Adrenal gland (tissue), 12 donors: Measurements from ENCODE around the gene SLC50A1. TPM values are rescaled to one million over a fixed set of nuclear protein-coding genes. Genes with fewer than 3 reads are reported as not detected.

Source experiments
- DNase-seq, 7 donors: peaks; one replicate each; pipeline ENCODE4 v3.0.0-alpha.2; 2019 to 2020
- H3K27ac ChIP-seq, 5 donors: fragments of 200-600 bp; sonication (generic) in 4 of 5; 1 replicate in 3 of 5; 2 replicates in 2 of 5; pipeline versions ENCODE4 v1.5.1 to v1.8.0; 2016 to 2020; ENCODE audit warnings: mild to moderate bottlenecking in 1 of 5
- H3K27me3 ChIP-seq: fragments of 200-600 bp; 2 replicates; pipeline ENCODE4 v1.8.0; 2021
- H3K36me3 ChIP-seq, 2 donors: fragments of 200-600 bp; replicated peaks in 1 of 2; 1 replicate in 1 of 2; 2 replicates in 1 of 2; pipeline versions ENCODE4 v1.5.1 to v1.8.0; 2018 to 2022
- H3K4me1 ChIP-seq, 2 donors: fragments of 200-600 bp; replicated peaks in 1 of 2; 1 replicate in 1 of 2; 2 replicates in 1 of 2; pipeline versions ENCODE4 v1.5.1 to v1.8.0; 2018 to 2021
- H3K4me3 ChIP-seq, 4 donors: fragments of 200-600 bp; sonication (generic) in 3 of 4; one replicate each; pipeline ENCODE4 v1.5.1; 2016 to 2018
- H3K9me3 ChIP-seq, 3 donors: fragments of 200-600 bp; sonication (generic) in 1 of 3; replicated peaks in 1 of 3; 1 replicate in 2 of 3; 2 replicates in 1 of 3; pipeline versions ENCODE4 v1.5.1 to v1.8.0; 2016 to 2021
- POLR2A ChIP-seq, 2 donors: fragments of 450-650 bp; IDR thresholded peaks; one replicate each; pipeline ENCODE4 v1.6.1; 2017; ENCODE audit warnings: antibody characterized with exemption in 2 of 2, mild to moderate bottlenecking in 2 of 2, moderate library complexity in 1 of 2
- WGBS, 4 donors: extraction: QIAGEN DNeasy Blood & Tissue Kit in 2 of 4; methylation state at CpG; one replicate each; pipeline versions ENCODE4 v1.1.5 to v1.1.7; 2013 to 2017; 5-methylcytosine and 5-hydroxymethylcytosine counted together
- intact Hi-C, 2 donors: fragments of 100-400 bp; cut with DNase I; formaldehyde crosslinking; loops; one replicate each; pipeline versions ENCODE4 v1.14.1 to v1.15.0; 2022 to 2023
- polyA plus RNA-seq, 3 donors: library from polyadenylated mRNA; stranded (reverse); fragments of 200-250 nt in 2 of 3; fragments of 350-450 nt in 1 of 3; fragmentation: Illumina TruSeq in 1 of 3; extraction: RNeasy Lipid Tissue Mini Kit (QIAGEN cat#74804) in 1 of 3; gene quantifications; one replicate each; pipeline ENCODE4 v1.2.3, GENCODE V29; 2013 to 2014
- total RNA-seq, 9 donors: library from RNA; depleted of rRNA in 4 of 9; stranded (reverse); fragments of >200 nt in 4 of 9; fragments of 120-200 nt in 1 of 9; fragmentation: NEBNext Ultra II Directional in 1 of 9; extraction: Animal tissue kit (Norgen Biotek cat#: 25700) in 1 of 9; gene quantifications; one replicate each; pipeline versions ENCODE4 v1.1.0 to v1.2.4, GENCODE V29; 2013 to 2023
- TF ChIP-seq, protein P1 (sequence below), 6 experiments: fragments of 450-650 bp in 4 of 6; fragments of 200-600 bp in 2 of 6; sonication (generic) in 1 of 6; IDR thresholded peaks; 1 replicate in 5 of 6; 2 replicates in 1 of 6; pipeline versions ENCODE4 v1.5.1 to v1.8.0; 2016 to 2021; ENCODE audit warnings: antibody characterized with exemption in 6 of 6, mild to moderate bottlenecking in 2 of 6, moderate library complexity in 1 of 6
- donor health status: healthy with polysubstance abuse.
- donor health status: Bipolar disorder and iron deficiency.
- donor health status: DM: yes; HTN: yes; CAD: no.
- donor health status: DM: no; HTN: no; CAD: no.
- donor health status: DM: no; HTN: no; CAD: no.
- donor health status: DM: yes; HTN: yes; CAD: no.

The SLC50A1 gene
- total and polyA plus RNA-seq, 12 donors, result 31.7 to 172 (median 53.8) TPM

DNA sequence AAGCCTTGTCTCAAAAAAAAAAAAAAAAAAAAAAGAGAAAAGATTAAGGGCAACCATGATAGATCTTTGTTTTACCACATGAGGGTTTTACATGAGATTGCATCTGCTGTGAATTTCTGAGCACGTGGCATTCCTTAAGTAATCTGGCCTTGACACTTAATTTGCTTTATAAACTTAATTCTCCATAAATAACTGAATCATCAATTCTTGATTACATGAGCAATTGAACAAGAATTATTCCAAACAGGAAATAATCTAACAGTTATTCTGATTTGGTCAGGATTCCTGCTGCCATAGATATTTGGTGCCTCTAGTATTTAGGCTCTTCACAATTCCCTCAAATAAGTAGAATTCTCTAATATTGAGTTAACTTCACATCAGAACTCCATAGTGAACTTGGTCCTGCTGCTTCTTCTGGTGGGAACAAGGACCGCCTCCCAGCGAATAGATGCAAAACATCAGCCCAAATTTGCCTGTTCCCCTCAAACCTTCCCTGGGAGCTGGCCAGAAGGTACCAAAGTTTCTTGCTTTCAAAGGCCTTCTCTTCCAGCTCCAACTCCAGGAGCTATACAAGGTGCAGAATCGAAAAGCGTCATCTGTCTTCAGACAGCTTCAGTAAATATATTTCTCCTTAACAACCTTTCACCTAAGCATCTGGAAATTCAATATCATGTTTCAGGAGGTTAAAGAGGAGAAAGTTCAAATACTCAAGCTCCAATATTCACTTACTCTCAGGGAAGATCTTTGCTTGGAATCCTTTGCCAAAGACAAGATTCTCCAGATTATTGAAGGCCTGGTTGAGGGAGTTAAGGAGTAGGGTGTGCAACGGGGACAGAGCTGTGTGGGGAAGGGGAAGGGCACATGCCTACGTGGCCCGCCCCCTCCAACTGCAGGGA, 36.4 kb downstream of the SLC50A1 start:
- TF ChIP-seq POLR2A (IDR thresholded peaks at IDR 0.05), result no peak
- H3K9me3 ChIP-seq, result no peaks in the 10 kb centered on the region
- H3K4me3 ChIP-seq, result peak overlapping the region; percentile 58 to 88 (median 70)
- no peaks in the 10 kb centered on the region for H3K27me3 ChIP-seq
- WGBS, 4 donors, result 40 to 46% (median 41%) methylated on average over 8 of the region's 8 CpGs
- peak overlapping the region; percentile 65 to 96 (median 81) for H3K27ac ChIP-seq
- peaks cover 0 to 22% of the 10 kb centered on the region in 2 donors for H3K36me3 ChIP-seq
- peak in 1 of 7 donors; percentile 42 for DNase-seq
- H3K4me1 ChIP-seq, result peaks cover 7 to 24% of the 10 kb centered on the region in 2 donors
- intact Hi-C loops, result no loop called here

DNA sequence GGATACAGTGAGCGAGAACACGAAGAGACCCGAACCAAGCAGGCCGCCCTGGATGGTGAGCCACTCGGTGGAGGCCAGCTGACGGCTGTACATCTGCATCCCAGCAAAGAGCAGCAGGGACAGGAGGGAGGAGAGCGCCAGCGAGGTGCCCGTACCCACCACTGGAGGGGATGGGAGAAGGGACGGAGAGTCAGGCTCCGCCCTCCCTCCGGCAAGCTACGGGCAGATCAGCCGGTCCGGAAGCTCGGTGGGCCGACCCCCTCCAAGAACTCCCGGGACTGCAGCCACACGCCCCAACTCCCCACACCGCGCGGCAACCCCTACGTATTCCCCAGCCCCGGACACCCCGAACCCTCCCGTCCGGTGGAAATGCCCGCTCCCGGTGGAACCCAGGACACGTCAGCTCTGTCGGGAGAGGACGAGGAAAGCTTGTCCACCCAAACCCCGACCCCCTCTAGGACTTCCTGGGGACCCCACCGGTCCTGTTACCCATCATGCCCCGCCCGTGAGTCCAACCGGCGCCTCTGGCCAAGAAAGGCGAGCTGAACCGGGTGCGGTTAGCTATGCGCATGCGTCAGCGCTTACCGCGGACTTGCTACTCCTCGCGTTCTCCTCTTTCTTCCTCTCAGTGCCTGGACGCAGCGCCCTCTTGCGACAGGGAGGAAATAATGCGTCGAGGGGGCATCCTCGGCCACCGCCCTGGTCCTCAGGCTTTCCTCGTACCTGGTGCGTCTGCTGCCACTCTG, 37.3 kb downstream of the SLC50A1 start, which contains the start of gene KRTCAP2:
KRTCAP2 (minus strand) TSS at position 573 of the 746 bp plus-strand sequence; CDS start at position 493, 80 bp downstream.
- H3K4me3 ChIP-seq, result peak within 1 kb of the TSS; percentile 58 to 88 (median 70)
- no peaks in the 10 kb centered on the region for H3K27me3 ChIP-seq
- intact Hi-C loops, result no loop called here
- 0 to 1% (median 0%) methylated on average over 39 to 57 of the region's 57 CpGs for WGBS, 4 donors
- peak; percentile 92 to 98 (median 96) for DNase-seq
- no peaks in the 10 kb centered on the region for H3K9me3 ChIP-seq
- H3K4me1 ChIP-seq, result peaks cover 7 to 18% of the 10 kb centered on the region in 2 donors
- peaks cover 0 to 22% of the 10 kb centered on the region in 2 donors for H3K36me3 ChIP-seq
- TF ChIP-seq POLR2A (IDR thresholded peaks at IDR 0.05), result peak in 1 of 2 donors; percentile 50
- TF ChIP-seq, protein P1, sequence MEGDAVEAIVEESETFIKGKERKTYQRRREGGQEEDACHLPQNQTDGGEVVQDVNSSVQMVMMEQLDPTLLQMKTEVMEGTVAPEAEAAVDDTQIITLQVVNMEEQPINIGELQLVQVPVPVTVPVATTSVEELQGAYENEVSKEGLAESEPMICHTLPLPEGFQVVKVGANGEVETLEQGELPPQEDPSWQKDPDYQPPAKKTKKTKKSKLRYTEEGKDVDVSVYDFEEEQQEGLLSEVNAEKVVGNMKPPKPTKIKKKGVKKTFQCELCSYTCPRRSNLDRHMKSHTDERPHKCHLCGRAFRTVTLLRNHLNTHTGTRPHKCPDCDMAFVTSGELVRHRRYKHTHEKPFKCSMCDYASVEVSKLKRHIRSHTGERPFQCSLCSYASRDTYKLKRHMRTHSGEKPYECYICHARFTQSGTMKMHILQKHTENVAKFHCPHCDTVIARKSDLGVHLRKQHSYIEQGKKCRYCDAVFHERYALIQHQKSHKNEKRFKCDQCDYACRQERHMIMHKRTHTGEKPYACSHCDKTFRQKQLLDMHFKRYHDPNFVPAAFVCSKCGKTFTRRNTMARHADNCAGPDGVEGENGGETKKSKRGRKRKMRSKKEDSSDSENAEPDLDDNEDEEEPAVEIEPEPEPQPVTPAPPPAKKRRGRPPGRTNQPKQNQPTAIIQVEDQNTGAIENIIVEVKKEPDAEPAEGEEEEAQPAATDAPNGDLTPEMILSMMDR (IDR thresholded peaks at IDR 0.05), result peak; percentile 86 to 95 (median 90)
- H3K27ac ChIP-seq, result peak within 1 kb of the TSS; percentile 65 to 96 (median 81)

DNA sequence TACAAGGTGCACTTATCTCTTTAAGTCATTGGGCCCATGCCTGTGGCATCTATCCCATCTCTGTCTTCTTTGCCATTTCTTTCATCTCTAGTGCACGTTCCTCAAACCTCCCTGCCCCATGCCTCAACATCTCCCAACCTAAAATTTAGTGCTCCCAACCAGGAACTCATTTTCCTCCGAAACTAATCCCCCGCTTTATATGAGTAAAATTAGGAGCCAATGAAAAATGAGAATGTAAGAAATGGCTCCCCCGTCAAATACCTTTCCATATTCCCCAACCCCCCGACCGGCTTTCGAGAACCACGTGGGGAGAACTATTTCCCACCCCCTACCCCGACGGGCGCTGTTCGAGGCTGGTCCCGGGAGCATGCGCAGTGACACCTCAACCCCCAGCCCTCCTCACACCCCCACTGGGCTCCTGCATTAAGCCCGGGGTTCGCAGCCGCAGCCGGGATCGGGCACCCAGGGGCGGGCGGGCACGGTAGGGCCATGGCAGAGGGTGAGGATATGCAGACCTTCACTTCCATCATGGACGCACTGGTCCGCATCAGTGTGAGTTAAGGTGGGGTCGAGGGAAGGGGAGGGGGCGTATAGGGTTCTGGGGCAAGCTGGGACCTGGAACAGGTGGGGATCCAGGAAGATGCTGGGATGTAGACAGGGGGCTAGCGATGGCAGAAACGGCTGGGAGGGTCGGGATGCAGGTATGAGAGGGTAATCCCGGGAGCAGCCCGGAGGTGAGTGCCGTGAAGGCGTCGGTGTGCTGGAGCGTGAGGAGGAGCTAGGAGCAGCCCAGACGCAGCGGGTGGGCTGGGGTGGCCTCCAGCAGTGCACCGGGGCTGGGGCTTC, 38.0 kb downstream of the SLC50A1 start, which contains the start of gene TRIM46:
TRIM46 (plus strand) TSS at position 372 of the 846 bp plus-strand sequence; CDS start at position 490, 118 bp downstream.
- no peaks in the 10 kb centered on the region for H3K27me3 ChIP-seq
- H3K9me3 ChIP-seq, result no peaks in the 10 kb centered on the region
- peaks cover 7 to 18% of the 10 kb centered on the region in 2 donors for H3K4me1 ChIP-seq
- H3K27ac ChIP-seq, result peak within 1 kb of the TSS; percentile 65 to 96 (median 81)
- peak in 4 of 7 donors; percentile 19 to 68 (median 42) for DNase-seq
- H3K4me3 ChIP-seq, result peak within 1 kb of the TSS; percentile 58 to 88 (median 70)
- TF ChIP-seq, protein P1 (IDR thresholded peaks at IDR 0.05), result peak in 2 of 6 experiments; percentile 14 to 22
- no peak for TF ChIP-seq POLR2A (IDR thresholded peaks at IDR 0.05)
- intact Hi-C loops, result no loop called here
- H3K36me3 ChIP-seq, result peaks cover 0 to 21% of the 10 kb centered on the region in 2 donors
- 1 to 3% (median 2%) methylated on average over 29 to 38 of the region's 38 CpGs for WGBS, 4 donors
